IMR-90 (cell line): Measurements from ENCODE around the gene DCHS1. TPM values are rescaled to one million over a fixed set of nuclear protein-coding genes. Genes with fewer than 3 reads are reported as not detected.

Experiments
- ATAC-seq: fragments of 200-7000 bp; cut with Tn5 transposase; 2 replicates; pipeline ENCODE4 v1.9.1; 2020; ENCODE audit warnings: low read depth, mild to moderate bottlenecking, moderate library complexity
- BruUV-seq: library from RNA; stranded (reverse); fragments of 400-500 nt; replicated peaks from 2 replicates; lab custom pipeline; 2021; lab: Mats Ljungman, UMichigan
- CTCF ChIA-PET: fragments of 300-600 bp; formaldehyde crosslinking; extraction: SDS; loops from one replicate; lab custom pipeline; 2021; ENCODE audit warnings: antibody characterized with exemption; lab: Yijun Ruan, JAX
- POLR2A ChIA-PET: fragments of 300-600 bp; sonication (Branson Sonifier 250); formaldehyde crosslinking; loops from one replicate; lab custom pipeline; 2022; ENCODE audit warnings: antibody characterized with exemption; ENCODE audit not compliant: unreplicated experiment; lab: Charles Lee
- DNase-seq: peaks from one replicate; pipeline ENCODE4 v3.0.0; 2013
- H2AFZ ChIP-seq: replicated peaks from 2 replicates; pipeline ENCODE3; 2013; ENCODE audit warnings: low read length, mild to moderate bottlenecking; ENCODE audit not compliant: poor library complexity
- H2AK5ac ChIP-seq: 2 replicates; pipeline ENCODE4 v1.6.1; 2013; ENCODE audit warnings: low read depth, low read length, inconsistent platforms
- H2AK9ac ChIP-seq: replicated peaks from 2 replicates; pipeline ENCODE3; 2013; ENCODE audit warnings: mild to moderate bottlenecking, low read depth, low read length, moderate library complexity; ENCODE audit not compliant: poor library complexity
- H2BK120ac ChIP-seq: 2 replicates; pipeline ENCODE4 v1.6.1; 2013; ENCODE audit warnings: low read depth, low read length, inconsistent platforms
- H2BK15ac ChIP-seq: 3 replicates; pipeline ENCODE4 v1.6.1; 2013; ENCODE audit warnings: low read depth, low read length, inconsistent platforms
- H2BK20ac ChIP-seq: 2 replicates; pipeline ENCODE4 v1.6.1; 2013; ENCODE audit warnings: low read depth, mild to moderate bottlenecking, inconsistent platforms, low read length, moderate library complexity
- H2BK5ac ChIP-seq: 2 replicates; pipeline ENCODE4 v1.6.1; 2013; ENCODE audit warnings: mild to moderate bottlenecking, low read depth, low read length, inconsistent platforms; ENCODE audit not compliant: poor library complexity, severe bottlenecking
- H3K14ac ChIP-seq: replicated peaks from 2 replicates; pipeline ENCODE4 v1.6.1; 2013; ENCODE audit warnings: low read depth, low read length, inconsistent platforms
- H3K18ac ChIP-seq: 2 replicates; pipeline ENCODE4 v1.6.1; 2013; ENCODE audit warnings: low read depth, low read length, control low read depth
- H3K23ac ChIP-seq: 2 replicates; pipeline ENCODE4 v1.6.1; 2013; ENCODE audit warnings: low read depth, low read length, inconsistent platforms
- H3K27ac ChIP-seq: 2 replicates; pipeline ENCODE4 v1.5.1; 2013; ENCODE audit warnings: mild to moderate bottlenecking, control low read depth, low read length; ENCODE audit not compliant: insufficient read depth
- H3K27me3 ChIP-seq: 2 replicates; pipeline ENCODE4 v1.6.1; 2013; ENCODE audit warnings: low read length; ENCODE audit not compliant: control insufficient read depth, insufficient read depth
- H3K36me3 ChIP-seq: 2 replicates; pipeline ENCODE4 v1.6.1; 2013; ENCODE audit warnings: low read length, mixed read lengths; ENCODE audit not compliant: control insufficient read depth, insufficient read depth
- H3K4ac ChIP-seq: 2 replicates; pipeline ENCODE4 v1.6.1; 2013; ENCODE audit warnings: low read depth, low read length, inconsistent platforms
- H3K4me1 ChIP-seq: 2 replicates; pipeline ENCODE4 v1.6.1; 2013; ENCODE audit warnings: low read length, mixed read lengths; ENCODE audit not compliant: control insufficient read depth, insufficient read depth
- H3K4me2 ChIP-seq: 2 replicates; pipeline ENCODE4 v1.6.1; 2013; ENCODE audit warnings: low read depth, mild to moderate bottlenecking, control low read depth, low read length, moderate library complexity
- H3K4me3 ChIP-seq: 2 replicates; pipeline ENCODE4 v1.5.1; 2013; ENCODE audit warnings: low read depth, mild to moderate bottlenecking, control low read depth, low read length, moderate library complexity; ENCODE audit not compliant: insufficient read depth
- H3K56ac ChIP-seq: 2 replicates; pipeline ENCODE4 v1.6.1; 2013; ENCODE audit warnings: low read length, inconsistent platforms; ENCODE audit not compliant: insufficient read depth; ENCODE audit errors: extremely low read depth
- H3K79me1 ChIP-seq, 2 experiments: 2 replicates each; pipeline ENCODE4 v1.6.1; 2013; ENCODE audit warnings: low read length in 2 of 2, inconsistent platforms in 1 of 2, low read depth in 1 of 2
- H3K9ac ChIP-seq: 2 replicates; pipeline ENCODE4 v1.6.1; 2013; ENCODE audit warnings: low read depth, low read length, control low read depth
- H3K9me1 ChIP-seq: 2 replicates; pipeline ENCODE4 v1.6.1; 2013; ENCODE audit warnings: low read length, inconsistent platforms; ENCODE audit not compliant: insufficient read depth
- H3K9me3 ChIP-seq: 2 replicates; pipeline ENCODE4 v1.6.1; 2013; ENCODE audit warnings: low read length; ENCODE audit not compliant: control insufficient read depth, insufficient read depth
- H4K20me1 ChIP-seq: 2 replicates; pipeline ENCODE4 v1.6.1; 2013; ENCODE audit warnings: low read length, inconsistent platforms; ENCODE audit not compliant: insufficient read depth
- H4K5ac ChIP-seq: 2 replicates; pipeline ENCODE4 v1.6.1; 2013; ENCODE audit warnings: mild to moderate bottlenecking, low read depth, low read length, control low read depth
- H4K8ac ChIP-seq, 2 experiments: 2 replicates each; pipeline ENCODE4 v1.6.1; 2013; ENCODE audit warnings: low read depth in 2 of 2, low read length in 2 of 2, control low read depth in 1 of 2, inconsistent platforms in 1 of 2
- H4K91ac ChIP-seq: 2 replicates; pipeline ENCODE4 v1.6.1; 2013; ENCODE audit warnings: low read depth, low read length, inconsistent platforms; ENCODE audit not compliant: insufficient read depth
- CHD1 ChIP-seq: IDR thresholded peaks from 2 replicates; pipeline ENCODE4 v1.6.1; 2012; ENCODE audit warnings: low read depth, low read length, improper control_type of control experiment
- MAFK ChIP-seq: IDR thresholded peaks from 2 replicates; pipeline ENCODE4 v1.6.1; 2012; ENCODE audit warnings: low read depth, low read length, improper control_type of control experiment
- MXI1 ChIP-seq: IDR thresholded peaks from 2 replicates; pipeline ENCODE4 v1.6.1; 2012; ENCODE audit warnings: low read depth, mild to moderate bottlenecking, low read length, moderate library complexity, borderline replicate concordance
- POLR2A ChIP-seq: IDR thresholded peaks from 2 replicates; pipeline ENCODE4 v1.6.1; 2012; ENCODE audit warnings: mild to moderate bottlenecking, low read depth, low read length
- RAD21 ChIP-seq: IDR thresholded peaks from 2 replicates; pipeline ENCODE4 v1.6.1; 2012; ENCODE audit warnings: low read length, improper control_type of control experiment
- RCOR1 ChIP-seq: IDR thresholded peaks from 2 replicates; pipeline ENCODE4 v1.6.1; 2012; ENCODE audit warnings: mild to moderate bottlenecking, low read length, improper control_type of control experiment; ENCODE audit not compliant: insufficient replicate concordance
- RFX5 ChIP-seq: IDR thresholded peaks from 2 replicates; pipeline ENCODE4 v1.8.0; 2012; ENCODE audit warnings: low read depth, mild to moderate bottlenecking, low read length, moderate library complexity
- SMC3 ChIP-seq: fragments of 150-350 bp; IDR thresholded peaks from 2 replicates; pipeline ENCODE4 v1.6.1; 2016; ENCODE audit warnings: low read depth, mild to moderate bottlenecking, antibody characterized with exemption, low read length, moderate library complexity
- dilution Hi-C: fragments of 300-500 bp; cut with HindIII; formaldehyde crosslinking; loops from one replicate; pipeline ENCODE4 v1.14.3; 2018; ENCODE audit warnings: low sequenced_read_pairs; ENCODE audit not compliant: unreplicated experiment
- in situ Hi-C: fragments of 300-500 bp; cut with MboI; formaldehyde crosslinking; loops from 3 replicates; pipeline ENCODE4 v1.14.3; 2019; ENCODE audit warnings: low sequenced_read_pairs, inconsistent platforms, mixed read lengths
- intact Hi-C: fragments of 100-400 bp; cut with micrococcal nuclease; formaldehyde crosslinking; loops from 2 replicates; pipeline ENCODE4 v1.10.0; 2022
- polyA plus RNA-seq, 3 experiments: library from polyadenylated mRNA; depleted of rRNA; stranded (reverse); fragments of >200 nt; gene quantifications; 2 replicates each; pipeline ENCODE4 v1.2.3, GENCODE V29; 2012; ENCODE audit warnings: low replicate concordance in 1 of 3
- total RNA-seq: library from RNA; depleted of rRNA; stranded (reverse); fragments of >200 nt; gene quantifications from 2 replicates; pipeline ENCODE4 v1.2.3, GENCODE V29; 2012
- TF ChIP-seq, protein P1 (sequence below): conservative IDR thresholded peaks from 2 replicates; pipeline ENCODE4 v1.5.1; 2012; ENCODE audit warnings: mild to moderate bottlenecking, low read depth, low read length, improper control_type of control experiment

DCHS1 gene
- total and polyA plus RNA-seq, 2 of the 4 experiments (the other 2 are of a cell fraction): 1.4 to 3.3 TPM

DNA sequence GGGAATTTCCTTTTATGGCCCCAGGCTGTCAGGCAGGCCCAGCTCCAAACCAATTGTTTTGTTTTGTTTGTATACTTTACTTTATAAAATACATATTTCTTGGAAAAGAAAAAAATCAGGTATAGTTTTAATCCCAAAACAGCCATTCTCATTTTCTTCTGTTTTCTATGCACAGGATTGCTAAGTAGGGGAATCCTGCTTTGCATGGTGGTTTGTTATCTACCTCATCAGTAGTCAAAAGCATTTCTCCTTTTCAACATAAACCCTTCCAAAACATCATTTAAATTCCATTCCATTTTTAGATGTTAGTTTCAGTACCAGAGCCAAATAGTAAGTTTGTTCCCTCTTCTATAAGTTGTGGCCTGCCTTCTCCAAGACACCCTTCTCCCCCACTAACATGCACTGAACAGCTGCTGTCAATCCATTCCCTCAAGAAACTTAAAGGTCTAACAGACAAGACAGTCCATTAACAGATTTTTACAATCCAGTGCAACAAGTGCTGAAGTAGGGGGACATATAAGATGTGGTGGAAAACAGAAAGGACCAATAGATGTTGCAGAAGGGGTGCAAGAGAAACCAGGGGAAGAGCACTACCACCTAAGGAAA lies 48.3 kb downstream of the DCHS1 start:
- no peak for ATAC-seq
- CTCF ChIA-PET: interaction anchor here (0.7 kb wide), 1 partner anchor 76 kb away, joined by 4 read pairs; no protein-coding TSS in a partner anchor
- TF ChIP-seq RAD21: no peak
- TF ChIP-seq SMC3: no peak
- no peak for TF ChIP-seq RFX5
- TF ChIP-seq POLR2A: no peak
- TF ChIP-seq MAFK: no peak
- TF ChIP-seq, protein P1, sequence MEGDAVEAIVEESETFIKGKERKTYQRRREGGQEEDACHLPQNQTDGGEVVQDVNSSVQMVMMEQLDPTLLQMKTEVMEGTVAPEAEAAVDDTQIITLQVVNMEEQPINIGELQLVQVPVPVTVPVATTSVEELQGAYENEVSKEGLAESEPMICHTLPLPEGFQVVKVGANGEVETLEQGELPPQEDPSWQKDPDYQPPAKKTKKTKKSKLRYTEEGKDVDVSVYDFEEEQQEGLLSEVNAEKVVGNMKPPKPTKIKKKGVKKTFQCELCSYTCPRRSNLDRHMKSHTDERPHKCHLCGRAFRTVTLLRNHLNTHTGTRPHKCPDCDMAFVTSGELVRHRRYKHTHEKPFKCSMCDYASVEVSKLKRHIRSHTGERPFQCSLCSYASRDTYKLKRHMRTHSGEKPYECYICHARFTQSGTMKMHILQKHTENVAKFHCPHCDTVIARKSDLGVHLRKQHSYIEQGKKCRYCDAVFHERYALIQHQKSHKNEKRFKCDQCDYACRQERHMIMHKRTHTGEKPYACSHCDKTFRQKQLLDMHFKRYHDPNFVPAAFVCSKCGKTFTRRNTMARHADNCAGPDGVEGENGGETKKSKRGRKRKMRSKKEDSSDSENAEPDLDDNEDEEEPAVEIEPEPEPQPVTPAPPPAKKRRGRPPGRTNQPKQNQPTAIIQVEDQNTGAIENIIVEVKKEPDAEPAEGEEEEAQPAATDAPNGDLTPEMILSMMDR: no peak
- TF ChIP-seq RCOR1: no peak
- TF ChIP-seq CHD1: no peak
- TF ChIP-seq MXI1: no peak
- Histone ChIP-seq H3K4me2 (peak overlapping the region; percentile 71), H3K14ac (peak overlapping the region; percentile 98), H3K56ac (peak overlapping the region; percentile 93), H2BK15ac (peak overlapping the region; percentile 93; the same call in 2 of the 3 replicates), H4K5ac (peak overlapping the region; percentile 73), H4K91ac (peak overlapping the region; percentile 57), H3K18ac (peak overlapping the region; percentile 87), H4K20me1 (peaks cover 10% of the 10 kb centered on the region), H4K8ac (peak overlapping the region; percentile 80 to 85), H3K9me3 (no peaks in the 10 kb centered on the region), H3K79me1 (peaks cover 31 to 70% of the 10 kb centered on the region in 2 experiments), H3K27me3 (no peaks in the 10 kb centered on the region), H2AK9ac (peak overlapping the region; percentile 87), H2BK120ac (peak overlapping the region; percentile 92), H3K4me3 (no peak overlapping the region), H3K9me1 (peaks cover 29% of the 10 kb centered on the region), H3K36me3 (peaks cover 42% of the 10 kb centered on the region), H3K27ac (peak overlapping the region; percentile 95), H3K23ac (peak overlapping the region; percentile 91), H3K9ac (peak overlapping the region; percentile 75), H3K4me1 (peaks cover 32% of the 10 kb centered on the region), H2BK5ac (peak overlapping the region; percentile 89), H3K4ac (peak overlapping the region; percentile 89), H2AFZ (no peak overlapping the region), H2AK5ac (peak overlapping the region; percentile 98), H2BK20ac (peak overlapping the region; percentile 55)
- DNase-seq: no peak
- intact Hi-C loops (no loop called here), dilution Hi-C loops (no loop called here), in situ Hi-C loops (no loop called here)
- POLR2A ChIA-PET: interaction anchor here (0.8 to 1.3 kb wide), 3 partner anchors 28 to 88 kb away, joined by 4 to 5 read pairs (median 4); partner anchors contain the start of gene MRPL17
- BruUV-seq: no TSS peak
